T47D (cell line): ENCODE data around the gene FKBP1B.
A peak's percentile ranks its signal among the peaks of the same experiment; 100 is the strongest.
"Not testable (repeated sequence)": the region's sequence is repeated elsewhere in the genome, so short reads cannot be mapped to it uniquely, and the experiment has no call there.

ENCODE experiments used
- DNase-seq, 2 experiments: peaks; one replicate each; pipeline versions ENCODE4 v3.0.0 to v3.0.0-alpha.2; 2011 to 2012; ENCODE audit warnings: low read depth in 1 of 2, low spot score in 1 of 2
- JUND ChIP-seq: IDR thresholded peaks from 2 replicates; pipeline ENCODE4 v1.6.1; 2012; ENCODE audit warnings: low read depth
- in situ Hi-C: cut with HindIII; loops from 2 replicates; pipeline ENCODE4 v1.10.0; 2016; ENCODE audit warnings: low sequenced_read_pairs, low pct_unique_long_range_greater_than_20kb

The FKBP1B gene

GRCh38 chr2:24104906-24105305, 55.4 kb downstream of the FKBP1B start:
- in situ Hi-C loops: no loop called here
- no peak for TF ChIP-seq JUND
- no peak for DNase-seq

GRCh38 chr2:24105816-24106215, 56.3 kb downstream of the FKBP1B start:
- no peak for DNase-seq
- TF ChIP-seq JUND: no peak
- in situ Hi-C loops: no loop called here

- in situ Hi-C loops: no loop called here
- no peak for DNase-seq
- no peak for TF ChIP-seq JUND
Measured at GRCh38 chr2:24106786-24107185, 57.2 kb downstream of the FKBP1B start.

- no peak for TF ChIP-seq JUND
Measured at GRCh38 chr2:24107336-24107735, 57.8 kb downstream of the FKBP1B start.

GRCh38 chr2:24109431-24109830, 59.9 kb downstream of the FKBP1B start:
- in situ Hi-C loops: not testable (repeated sequence)

More at GRCh38 chr2:24107336-24107735, 57.8 kb downstream of the FKBP1B start:
- in situ Hi-C loops: no loop called here
- DNase-seq: no peak

GRCh38 chr2:24110660-24111303, 61.2 kb downstream of the FKBP1B start:
- no peak for DNase-seq
- TF ChIP-seq JUND: no peak
- in situ Hi-C loops: no loop called here

More at GRCh38 chr2:24109431-24109830, 59.9 kb downstream of the FKBP1B start:
- not testable (repeated sequence) for DNase-seq

GRCh38 chr2:24111407-24111901, 61.9 kb downstream of the FKBP1B start:
- in situ Hi-C loops: no loop called here
- peak in 1 of 2 experiments; percentile 13 for DNase-seq
- TF ChIP-seq JUND: no peak
